Loucy (cell line): ENCODE results near the gene TXNDC11.

Experiments used
- CTCF ChIP-seq: fragments of 200-600 bp; sonication (generic); conservative IDR thresholded peaks from 2 replicates; pipeline ENCODE4 v1.5.1; 2014; ENCODE audit warnings: mild to moderate bottlenecking, antibody characterized with exemption, low read length
- EZH2phosphoT487 ChIP-seq: fragments of 200-600 bp; IDR thresholded peaks from 2 replicates; pipeline ENCODE4 v1.6.1; 2018; ENCODE audit warnings: antibody characterized with exemption, mild to moderate bottlenecking, moderate library complexity, borderline replicate concordance

GRCh38 chr16:11655655-11656054, 87.0 kb downstream of the TXNDC11 start:
- TF ChIP-seq CTCF (no peak), EZH2phosphoT487 (no peak)
